ENCODE measurements around the gene COL4A5. TPM values are rescaled to one million over a fixed set of nuclear protein-coding genes. Genes with fewer than 3 reads are reported as not detected.
"Not testable (repeated sequence)": the region's sequence is repeated elsewhere in the genome, so short reads cannot be mapped to it uniquely, and the experiment has no call there.

COL4A5 gene
- total RNA-seq, 1 experiment from 2014 or later = 51.3 TPM

DNA sequence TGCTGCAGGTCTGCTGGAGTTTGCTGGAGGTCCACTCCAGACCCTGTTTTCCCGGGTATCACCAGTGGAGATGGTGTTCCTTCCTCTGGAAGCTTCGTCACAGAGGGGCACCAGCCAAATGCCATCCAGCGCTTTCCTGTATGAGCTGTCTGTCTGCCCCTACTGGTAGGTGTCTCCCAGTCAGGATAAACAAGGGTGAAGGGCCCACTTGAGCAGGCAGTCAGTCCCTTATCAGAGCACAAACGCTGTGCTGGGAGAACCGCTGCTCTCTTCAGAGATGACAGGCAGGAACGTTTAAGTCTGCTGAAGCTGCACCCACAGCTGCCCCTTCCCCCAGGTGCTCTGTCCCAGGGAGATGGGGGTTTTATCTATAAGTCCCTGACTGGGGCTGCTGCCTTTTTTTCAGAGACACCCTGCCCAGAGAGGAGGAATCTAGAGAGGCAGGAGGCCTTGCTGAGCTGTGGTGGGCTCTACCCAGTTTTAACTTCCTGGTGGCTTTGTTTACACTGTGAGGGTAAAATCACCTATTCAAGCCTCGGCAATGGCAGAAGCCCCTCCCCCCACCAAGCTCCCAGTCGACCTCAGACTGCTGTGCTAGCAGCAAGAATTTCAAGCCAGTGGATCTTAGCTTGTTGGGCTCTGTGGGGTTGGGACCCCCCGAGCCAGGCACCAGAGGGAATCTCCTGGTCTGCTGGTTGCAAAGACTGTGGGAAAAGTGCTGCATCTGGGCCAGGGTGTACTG lies 48.5 kb upstream of the COL4A5 start:
- Mint-ChIP-seq H3K36me3 (ENCODE audit: insufficient read depth in 1 of 3, low read depth in 3 of 3) (peaks cover 21 to 58% (median 39%) of the 10 kb centered on the region in 3 experiments), H3K4me1 (peaks cover 20 to 21% of the 10 kb centered on the region in 2 experiments), H3K27ac (peak overlapping the region; percentile 57 to 92 (median 62); a peak in 6 of 7 replicates), H3K9me3 (peaks cover 22 to 34% of the 10 kb centered on the region in 2 experiments)
- H3K23me2 ChIP-seq (ENCODE audit: insufficient read length, low read depth, low read length, poor library complexity, severe bottlenecking); H3K79me1 ChIP-seq (ENCODE audit: insufficient read depth, low read depth, low read length, poor library complexity, severe bottlenecking); H3K4me1 ChIP-seq (ENCODE audit: insufficient read depth, low read length); H2BK120ac ChIP-seq (ENCODE audit: low read depth, low read length, poor library complexity, severe bottlenecking); H4K20me1 ChIP-seq (ENCODE audit: control insufficient read depth, insufficient read depth, insufficient read length); H3K4ac ChIP-seq (ENCODE audit: low read depth, low read length); H3K79me2 ChIP-seq (ENCODE audit: insufficient read depth, low read length); H4K5ac ChIP-seq (ENCODE audit: insufficient read length, low read depth, low read length); H2BK15ac ChIP-seq (ENCODE audit: low read depth, low read length); H3K56ac ChIP-seq (ENCODE audit: insufficient read length, low read depth, low read length); H3K23ac ChIP-seq (ENCODE audit: insufficient read length, low read depth, low read length); H3K4me3 Mint-ChIP-seq; H3K27me3 Mint-ChIP-seq (ENCODE audit: low read depth); H3K27ac ChIP-seq (ENCODE audit: insufficient read length, low read depth, low read length); H2BK12ac ChIP-seq (ENCODE audit: insufficient read length, low read depth, low read length); H4K8ac ChIP-seq (replicated peaks; ENCODE audit: insufficient read length, low read depth, low read length); H3K27me3 ChIP-seq (ENCODE audit: insufficient read depth, low read length); H3K14ac ChIP-seq (ENCODE audit: insufficient read depth, low read length); H2BK20ac ChIP-seq (ENCODE audit: low read depth, low read length, poor library complexity, severe bottlenecking); H2AFZ ChIP-seq (ENCODE audit: low read length); H3T11ph ChIP-seq (ENCODE audit: low read length); H2AK5ac ChIP-seq (ENCODE audit: insufficient read length, low read length); H3K4me2 ChIP-seq (ENCODE audit: insufficient read depth, insufficient read length, low read length); H3K9ac ChIP-seq (ENCODE audit: extremely low read depth, insufficient read length, low read length); H2BK5ac ChIP-seq (ENCODE audit: insufficient read length, low read length); H4K91ac ChIP-seq (ENCODE audit: insufficient read length, low read depth, low read length); H3K9me3 ChIP-seq (ENCODE audit: control insufficient read depth, low read depth, low read length): not testable (repeated sequence)
- H3K18ac ChIP-seq (ENCODE audit: insufficient read length, low read depth, low read length) = peak overlapping the region; percentile 84
- DNase-seq = peak; percentile 61
- TF ChIP-seq, protein P1, sequence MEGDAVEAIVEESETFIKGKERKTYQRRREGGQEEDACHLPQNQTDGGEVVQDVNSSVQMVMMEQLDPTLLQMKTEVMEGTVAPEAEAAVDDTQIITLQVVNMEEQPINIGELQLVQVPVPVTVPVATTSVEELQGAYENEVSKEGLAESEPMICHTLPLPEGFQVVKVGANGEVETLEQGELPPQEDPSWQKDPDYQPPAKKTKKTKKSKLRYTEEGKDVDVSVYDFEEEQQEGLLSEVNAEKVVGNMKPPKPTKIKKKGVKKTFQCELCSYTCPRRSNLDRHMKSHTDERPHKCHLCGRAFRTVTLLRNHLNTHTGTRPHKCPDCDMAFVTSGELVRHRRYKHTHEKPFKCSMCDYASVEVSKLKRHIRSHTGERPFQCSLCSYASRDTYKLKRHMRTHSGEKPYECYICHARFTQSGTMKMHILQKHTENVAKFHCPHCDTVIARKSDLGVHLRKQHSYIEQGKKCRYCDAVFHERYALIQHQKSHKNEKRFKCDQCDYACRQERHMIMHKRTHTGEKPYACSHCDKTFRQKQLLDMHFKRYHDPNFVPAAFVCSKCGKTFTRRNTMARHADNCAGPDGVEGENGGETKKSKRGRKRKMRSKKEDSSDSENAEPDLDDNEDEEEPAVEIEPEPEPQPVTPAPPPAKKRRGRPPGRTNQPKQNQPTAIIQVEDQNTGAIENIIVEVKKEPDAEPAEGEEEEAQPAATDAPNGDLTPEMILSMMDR (conservative IDR thresholded peaks at IDR 0.05) = peak; percentile 27; the same call in 1 of the 3 replicates
- no CpG with 5 or more reads among the region's 9 CpGs for WGBS (ENCODE audit: extremely low coverage, insufficient read length, low lambda C conversion rate)

All from H9 (cell line).